Astrocyte of the cerebellum (primary cell): ENCODE measurements around the gene PECR.

Source experiments
- DNase-seq: peaks from one replicate; pipeline ENCODE4 v3.0.0-alpha.2; 2011; ENCODE audit warnings: low read depth
- H3K4me3 ChIP-seq: 2 replicates; pipeline ENCODE4 v1.5.1; 2011; ENCODE audit warnings: mild to moderate bottlenecking, low read depth, low read length, moderate library complexity
- CTCF ChIP-seq: IDR thresholded peaks from 2 replicates; pipeline ENCODE4 v1.5.1; 2012; ENCODE audit warnings: low read length, low read depth, moderate library complexity, mild to moderate bottlenecking; ENCODE audit errors: missing control alignments
- in situ Hi-C: cut with HindIII; loops from 2 replicates; pipeline ENCODE4 v1.10.0; 2017; ENCODE audit warnings: low sequenced_read_pairs

The PECR gene

DNA sequence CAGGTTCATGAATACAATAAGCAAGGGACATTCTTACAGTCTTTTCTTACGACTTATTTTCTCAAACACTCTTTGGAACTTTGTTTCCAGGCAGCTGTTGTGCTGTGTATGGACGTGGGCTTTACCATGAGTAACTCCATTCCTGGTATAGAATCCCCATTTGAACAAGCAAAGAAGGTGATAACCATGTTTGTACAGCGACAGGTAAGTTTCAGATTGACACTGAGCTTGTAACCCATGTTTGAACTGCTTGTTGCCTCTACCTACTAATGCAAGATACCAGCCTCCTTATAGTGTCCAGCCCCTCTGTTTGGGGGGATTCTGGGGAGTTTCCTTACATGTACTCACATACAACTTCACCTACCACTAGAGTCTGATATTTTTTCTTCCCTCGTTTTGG is 31.3 kb upstream of the PECR start:
- H3K4me3 ChIP-seq = no peak overlapping the region
- no peak for DNase-seq
- in situ Hi-C loops = no loop called here
- no peak for TF ChIP-seq CTCF

DNA sequence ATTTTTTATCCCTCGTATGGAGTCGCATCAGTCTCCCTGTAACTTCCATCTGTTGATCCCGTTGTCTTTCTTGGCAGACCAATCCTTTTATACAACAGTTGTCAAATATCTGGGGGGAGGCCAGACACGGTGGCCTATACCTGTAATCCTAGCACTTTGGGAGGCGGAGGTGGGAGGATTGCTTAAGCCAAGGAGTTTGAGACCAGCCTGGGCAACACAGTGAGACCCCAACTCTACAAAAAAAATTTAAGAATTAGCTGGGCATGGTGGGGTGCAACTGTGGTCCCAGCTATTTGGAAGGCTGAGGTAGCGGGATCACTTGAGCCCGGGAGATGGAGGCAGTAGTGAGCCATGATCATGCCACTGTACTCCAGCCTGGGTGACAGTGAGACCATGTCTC is 29.5 kb upstream of the PECR start:
- no peak overlapping the region for H3K4me3 ChIP-seq
- in situ Hi-C loops = no loop called here
- TF ChIP-seq CTCF = no peak
- no peak for DNase-seq

- no peak for DNase-seq
- peak overlapping the region; percentile 72 for H3K4me3 ChIP-seq
- in situ Hi-C loops = no loop called here
- no peak for TF ChIP-seq CTCF
These were observed 29.0 kb upstream of the PECR start for GRCh38 chr2:216110620-216111019.

- peak; percentile 39 for DNase-seq
- H3K4me3 ChIP-seq = peak overlapping the region; percentile 72
- in situ Hi-C loops = no loop called here
- TF ChIP-seq CTCF = peak; percentile 44
These were observed 28.5 kb upstream of the PECR start for GRCh38 chr2:216109962-216110614.

DNA sequence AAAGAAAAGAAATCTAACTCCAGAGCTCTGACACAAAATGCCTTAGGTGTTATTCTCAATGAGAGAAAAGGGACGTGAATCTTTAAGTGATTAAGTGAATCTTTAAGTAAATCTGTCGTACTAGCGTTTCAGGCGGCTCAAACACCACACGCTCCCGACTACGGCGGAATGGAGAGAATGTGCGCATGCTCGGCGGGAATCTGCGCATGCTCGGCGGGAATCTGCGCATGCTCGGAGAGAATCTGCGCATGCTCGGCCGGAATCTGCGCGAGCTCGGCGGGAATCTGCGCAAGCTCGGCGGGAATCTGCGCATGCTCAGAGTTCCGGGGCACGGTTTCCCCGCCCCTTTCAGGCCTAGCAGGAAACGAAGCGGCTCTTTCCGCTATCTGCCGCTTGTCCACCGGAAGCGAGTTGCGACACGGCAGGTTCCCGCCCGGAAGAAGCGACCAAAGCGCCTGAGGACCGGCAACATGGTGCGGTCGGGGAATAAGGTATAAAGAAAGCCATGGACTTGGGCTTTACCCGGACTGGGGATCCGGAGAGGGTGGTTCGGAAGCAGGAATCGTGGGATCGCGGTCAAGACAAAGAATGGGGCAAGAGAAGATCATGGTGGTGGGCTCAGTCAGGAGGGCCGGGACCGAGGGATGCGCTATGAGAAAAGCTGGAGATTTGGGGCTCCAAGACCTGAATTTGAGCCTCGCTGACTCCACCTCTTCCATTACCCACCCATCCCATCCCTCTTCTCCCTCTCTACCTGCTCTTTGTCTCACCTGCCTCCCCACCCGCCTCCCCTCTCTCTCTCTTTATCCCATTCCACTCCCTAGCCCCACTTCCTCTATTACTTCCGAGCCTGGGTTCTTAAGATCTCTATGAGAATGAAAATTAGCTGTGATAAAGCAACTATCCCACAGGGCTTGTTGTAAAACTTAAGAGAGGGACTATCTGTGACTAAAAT is 27.6 kb upstream of the PECR start, which contains the start of gene XRCC5:
TSS of gene XRCC5 (plus strand) at position 382 of the 955 bp plus-strand sequence. CDS start at position 471, 89 bp downstream.
- in situ Hi-C loops = no loop called here
- DNase-seq = peak; percentile 90
- TF ChIP-seq CTCF = no peak
- H3K4me3 ChIP-seq = peak within 1 kb of the TSS; percentile 72

GRCh38 chr2:216108310-216108966 is 26.8 kb upstream of the PECR start:
- in situ Hi-C loops = no loop called here
- TF ChIP-seq CTCF = no peak
- H3K4me3 ChIP-seq = peak overlapping the region; percentile 72
- DNase-seq = no peak
